ENCODE results near the gene ESYT3.

GRCh38 chr3:138401834-138402233 is 32.6 kb upstream of the ESYT3 start:
- TF ChIP-seq CTCF (IDR thresholded peaks at IDR 0.05; ENCODE audit: low read depth, low read length) (no peak), POLR2A (IDR thresholded peaks at IDR 0.05; ENCODE audit: extremely low read depth, insufficient read length) (no peak)
